ENCODE data around the gene WASF2. TPM values are rescaled to one million over a fixed set of nuclear protein-coding genes. Genes with fewer than 3 reads are reported as not detected.

WASF2 gene
- total RNA-seq, 1 experiment from 2014 or later = 20.7 TPM

DNA sequence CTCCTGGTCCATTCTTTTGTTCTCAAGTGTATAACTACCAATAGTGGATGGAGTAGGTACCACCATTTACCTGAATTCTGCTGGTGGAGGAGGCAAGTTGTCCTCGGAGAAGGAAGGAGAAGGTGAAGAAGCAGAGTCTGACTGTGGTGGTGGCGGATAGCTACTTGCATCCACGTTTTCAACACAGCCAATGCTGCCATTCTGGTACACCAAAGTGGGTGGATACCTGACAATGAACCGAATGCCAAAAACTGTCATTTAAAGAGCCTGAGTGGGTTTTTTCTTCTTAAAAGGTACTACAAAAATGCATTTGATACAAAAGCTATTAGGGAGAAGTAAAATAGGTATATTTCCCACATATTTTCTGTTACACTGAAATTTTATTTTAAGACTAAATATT is 77.5 kb downstream of the WASF2 start:
- intact Hi-C loops (cut with micrococcal nuclease) = loop anchor here (10.0 kb wide), 1 partner anchor 142 kb away; no protein-coding TSS in a partner anchor
- no peak overlapping the region for H2AFZ ChIP-seq (ENCODE audit: low read length)
- H3K36me3 ChIP-seq (ENCODE audit: low read depth, low read length) = peaks cover 82% of the 10 kb centered on the region
- H3K4me2 ChIP-seq (ENCODE audit: low read length) = no peak overlapping the region
- no peak overlapping the region for H3K4me3 ChIP-seq (ENCODE audit: low read length)
- DNase-seq (no peak), ATAC-seq (no peak)
- H3K27me3 ChIP-seq (ENCODE audit: low read length) = no peaks in the 10 kb centered on the region
- ChIA-PET CTCF (no interaction called here), POLR2A (ENCODE audit: unreplicated experiment) (no interaction called here)
- TF ChIP-seq CTCF (conservative IDR thresholded peaks at IDR 0.05; ENCODE audit: low read depth, low read length) (no peak), EZH2phosphoT487 (IDR thresholded peaks at IDR 0.05; ENCODE audit: borderline replicate concordance, low read length) (no peak), EZH2 (IDR thresholded peaks at IDR 0.05; ENCODE audit: low read length, unreplicated experiment) (no peak)
- H4K20me1 ChIP-seq (ENCODE audit: low read length) = no peaks in the 10 kb centered on the region
- H3K27ac ChIP-seq (ENCODE audit: low read length) = no peak overlapping the region
- no TSS peak for BruUV-seq (replicated peaks)
- H3K4me1 ChIP-seq (ENCODE audit: insufficient read depth, low read length) = no peaks in the 10 kb centered on the region
- no peak overlapping the region for H3K9ac ChIP-seq (ENCODE audit: low read length)
- no peaks in the 10 kb centered on the region for H3F3A ChIP-seq (ENCODE audit: low read length, unreplicated experiment)
- no peaks in the 10 kb centered on the region for H3K9me3 ChIP-seq (ENCODE audit: low read length)
- H3K9me2 ChIP-seq (replicated peaks; ENCODE audit: low read length) = no peaks in the 10 kb centered on the region
- no peaks in the 10 kb centered on the region; the same call in 1 of the 2 replicates for H3K79me2 ChIP-seq (ENCODE audit: low read length)

DNA sequence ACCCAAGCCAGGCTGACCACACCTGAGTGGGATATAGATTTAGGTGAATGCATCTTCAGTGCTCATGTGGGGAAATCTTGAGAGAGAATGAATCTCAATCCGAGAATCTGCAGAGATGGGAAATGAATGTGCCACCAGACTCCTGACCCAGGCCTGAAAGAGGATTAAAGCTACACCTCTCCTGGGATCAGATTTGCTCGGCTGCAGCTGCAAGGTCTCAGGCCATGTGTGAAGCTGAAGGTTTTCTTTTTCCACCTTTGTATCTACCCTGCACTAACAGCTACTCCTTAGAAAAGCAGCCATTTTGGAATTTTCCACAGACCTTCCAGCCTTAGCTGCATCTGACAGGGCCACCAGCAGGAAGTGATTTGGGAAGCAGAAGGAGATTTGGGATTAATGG is 79.3 kb downstream of the WASF2 start:
- no peaks in the 10 kb centered on the region for H3K9me2 ChIP-seq (replicated peaks; ENCODE audit: low read length)
- H2AFZ ChIP-seq (ENCODE audit: low read length) = no peak overlapping the region
- H3K4me2 ChIP-seq (ENCODE audit: low read length) = no peak overlapping the region
- TF ChIP-seq EZH2phosphoT487 (IDR thresholded peaks at IDR 0.05; ENCODE audit: borderline replicate concordance, low read length) = no peak
- no peak for TF ChIP-seq CTCF (conservative IDR thresholded peaks at IDR 0.05; ENCODE audit: low read depth, low read length)
- no peak for TF ChIP-seq EZH2 (IDR thresholded peaks at IDR 0.05; ENCODE audit: low read length, unreplicated experiment)
- intact Hi-C loops (cut with micrococcal nuclease) = loop anchor here (10.0 kb wide), 1 partner anchor 144 kb away; no protein-coding TSS in a partner anchor
- H3K4me1 ChIP-seq (ENCODE audit: insufficient read depth, low read length) = no peaks in the 10 kb centered on the region
- no peaks in the 10 kb centered on the region for H3F3A ChIP-seq (ENCODE audit: low read length, unreplicated experiment)
- DNase-seq (no peak), ATAC-seq (no peak)
- CTCF ChIA-PET = interaction anchor here (0.5 to 0.6 kb wide), 2 partner anchors 80 to 194 kb away, joined by 4 to 7 read pairs; partner anchors contain the start of gene AHDC1
- no TSS peak for BruUV-seq (replicated peaks)
- H3K27ac ChIP-seq (ENCODE audit: low read length) = no peak overlapping the region
- H3K27me3 ChIP-seq (ENCODE audit: low read length) = no peaks in the 10 kb centered on the region
- peaks cover 68% of the 10 kb centered on the region for H3K36me3 ChIP-seq (ENCODE audit: low read depth, low read length)
- no peak overlapping the region for H3K9ac ChIP-seq (ENCODE audit: low read length)
- H3K9me3 ChIP-seq (ENCODE audit: low read length) = no peaks in the 10 kb centered on the region
- H3K4me3 ChIP-seq (ENCODE audit: low read length) = no peak overlapping the region
- POLR2A ChIA-PET (ENCODE audit: unreplicated experiment) = no interaction called here
- no peaks in the 10 kb centered on the region for H4K20me1 ChIP-seq (ENCODE audit: low read length)
- H3K79me2 ChIP-seq (ENCODE audit: low read length) = no peaks in the 10 kb centered on the region

- Histone ChIP-seq H3K27me3 (ENCODE audit: low read length) (no peaks in the 10 kb centered on the region), H4K20me1 (ENCODE audit: low read length) (no peaks in the 10 kb centered on the region), H3K27ac (ENCODE audit: low read length) (no peak overlapping the region), H3K4me1 (ENCODE audit: insufficient read depth, low read length) (no peaks in the 10 kb centered on the region), H3K9me2 (replicated peaks; ENCODE audit: low read length) (no peaks in the 10 kb centered on the region), H3K4me2 (ENCODE audit: low read length) (no peak overlapping the region), H3K9me3 (ENCODE audit: low read length) (no peaks in the 10 kb centered on the region), H3F3A (ENCODE audit: low read length, unreplicated experiment) (no peaks in the 10 kb centered on the region), H3K36me3 (ENCODE audit: low read depth, low read length) (peaks cover 58% of the 10 kb centered on the region), H2AFZ (ENCODE audit: low read length) (no peak overlapping the region), H3K79me2 (ENCODE audit: low read length) (no peaks in the 10 kb centered on the region), H3K4me3 (ENCODE audit: low read length) (no peak overlapping the region), H3K9ac (ENCODE audit: low read length) (no peak overlapping the region)
- POLR2A ChIA-PET (ENCODE audit: unreplicated experiment) = no interaction called here
- intact Hi-C loops (cut with micrococcal nuclease) = loop anchor here (10.0 kb wide), 1 partner anchor 145 kb away; no protein-coding TSS in a partner anchor
- ATAC-seq (no peak), DNase-seq (no peak)
- BruUV-seq (replicated peaks) = no TSS peak
- TF ChIP-seq CTCF (conservative IDR thresholded peaks at IDR 0.05; ENCODE audit: low read depth, low read length) (no peak), EZH2phosphoT487 (IDR thresholded peaks at IDR 0.05; ENCODE audit: borderline replicate concordance, low read length) (no peak), EZH2 (IDR thresholded peaks at IDR 0.05; ENCODE audit: low read length, unreplicated experiment) (no peak)
- CTCF ChIA-PET = no interaction called here
These were observed 80.3 kb downstream of the WASF2 start for GRCh38 chr1:27409669-27410068.

Measured in PC-3 (cell line).